Stimulated activated CD8-positive, alpha-beta memory T cell treated with anti-CD3 and anti-CD28 coated beads, Interleukin-7, amount 100 ng/mL, for 4 hours (primary cell): Measurements from ENCODE around the gene RPS23.
"Not testable (repeated sequence)": the region's sequence is repeated elsewhere in the genome, so short reads cannot be mapped to it uniquely, and the experiment has no call there.

Source experiments
- DNase-seq, 2 donors: peaks; one replicate each; pipeline ENCODE4 v3.0.0-alpha.2; 2020; ENCODE audit warnings: low read depth in 2 of 2

The RPS23 gene

GRCh38 chr5:82290005-82290404 lies 11.9 kb upstream of the RPS23 start:
- no peak for DNase-seq

- DNase-seq, result no peak
These were observed 9.5 kb upstream of the RPS23 start for GRCh38 chr5:82287625-82288024.

GRCh38 chr5:82285206-82285605 lies 7.1 kb upstream of the RPS23 start:
- DNase-seq, result no peak

GRCh38 chr5:82283893-82284292 lies 5.7 kb upstream of the RPS23 start:
- no peak for DNase-seq

GRCh38 chr5:82278711-82279370 lies 687 bp upstream of the RPS23 start:
- no peak for DNase-seq

GRCh38 chr5:82277613-82277986 lies 554 bp downstream of the RPS23 start:
- no peak for DNase-seq

GRCh38 chr5:82276800-82277612 lies 1.1 kb downstream of the RPS23 start:
- DNase-seq, result no peak

GRCh38 chr5:82275216-82275664 lies 2.9 kb downstream of the RPS23 start:
- DNase-seq, result no peak

- no peak for DNase-seq
These were observed 3.6 kb downstream of the RPS23 start for GRCh38 chr5:82274343-82275211.

- DNase-seq, result not testable (repeated sequence)
These were observed 4.7 kb downstream of the RPS23 start for GRCh38 chr5:82273426-82273825.

GRCh38 chr5:82272571-82273356 lies 5.4 kb downstream of the RPS23 start:
- not testable (repeated sequence) for DNase-seq

GRCh38 chr5:82269363-82269762 lies 8.8 kb downstream of the RPS23 start:
- not testable (repeated sequence) for DNase-seq

GRCh38 chr5:82267297-82267933 lies 10.7 kb downstream of the RPS23 start:
- not testable (repeated sequence) for DNase-seq

- DNase-seq, result no peak
These were observed 13.1 kb downstream of the RPS23 start for GRCh38 chr5:82265047-82265446.

- DNase-seq, result no peak
These were observed 18.9 kb downstream of the RPS23 start for GRCh38 chr5:82259172-82259800.

- DNase-seq, result no peak
These were observed 20.4 kb downstream of the RPS23 start for GRCh38 chr5:82257729-82258128.

- no peak for DNase-seq
These were observed 20.9 kb downstream of the RPS23 start for GRCh38 chr5:82257247-82257646.

GRCh38 chr5:82255844-82256243 lies 22.3 kb downstream of the RPS23 start:
- DNase-seq, result no peak

GRCh38 chr5:82252744-82253143 lies 25.4 kb downstream of the RPS23 start:
- no peak for DNase-seq

- no peak for DNase-seq
These were observed 31.1 kb downstream of the RPS23 start for GRCh38 chr5:82246960-82247574.
